Transverse colon (tissue), 4 donors: ENCODE measurements around the gene TBC1D10B. TPM values are rescaled to one million over a fixed set of nuclear protein-coding genes. Genes with fewer than 3 reads are reported as not detected.

ENCODE experiments used
- DNase-seq: peaks from one replicate; pipeline ENCODE4 v3.0.0-alpha.2; 2019
- H3K27ac ChIP-seq, 4 donors: fragments of 200-600 bp; sonication (generic); 2 replicates each; pipeline ENCODE4 v1.5.1; 2016 to 2018; ENCODE audit warnings: inconsistent platforms in 4 of 4
- H3K27me3 ChIP-seq: fragments of 200-600 bp; sonication (generic); 2 replicates; pipeline ENCODE4 v1.5.1; 2017; ENCODE audit warnings: inconsistent platforms
- H3K36me3 ChIP-seq, 4 donors: fragments of 200-600 bp; sonication (generic); 2 replicates each; pipeline ENCODE4 v1.5.1; 2017 to 2019; ENCODE audit warnings: inconsistent platforms in 4 of 4
- H3K4me1 ChIP-seq, 4 donors: fragments of 200-600 bp; sonication (generic); 2 replicates each; pipeline ENCODE4 v1.5.1; 2017 to 2020; ENCODE audit warnings: inconsistent platforms in 4 of 4
- H3K4me3 ChIP-seq, 4 donors: fragments of 200-600 bp; sonication (generic); 1 replicate in 1 of 4; 2 replicates in 3 of 4; pipeline versions ENCODE4 v1.5.1 to v1.6.1; 2017 to 2019; ENCODE audit warnings: inconsistent platforms in 4 of 4
- H3K9me3 ChIP-seq, 2 donors: fragments of 200-600 bp; sonication (generic); 2 replicates each; pipeline ENCODE4 v1.5.1; 2017 to 2019; ENCODE audit warnings: inconsistent platforms in 2 of 2
- CTCF ChIP-seq, 5 experiments: fragments of 200-600 bp in 3 of 5; fragments of 450-650 bp in 2 of 5; sonication (generic) in 3 of 5; IDR thresholded peaks; 1 replicate in 2 of 5; 2 replicates in 3 of 5; pipeline ENCODE4 v1.5.1; 2016 to 2017; ENCODE audit warnings: antibody characterized with exemption in 5 of 5, inconsistent platforms in 3 of 5, mild to moderate bottlenecking in 2 of 5, moderate library complexity in 1 of 5
- EP300 ChIP-seq: sonication (generic); formaldehyde crosslinking; IDR thresholded peaks from one replicate; pipeline ENCODE4 v1.6.1; 2017; ENCODE audit warnings: antibody characterized with exemption, low read depth
- POLR2A ChIP-seq: fragments of 450-650 bp; IDR thresholded peaks from one replicate; pipeline ENCODE4 v1.6.1; 2016; ENCODE audit warnings: antibody characterized with exemption, mild to moderate bottlenecking, moderate library complexity
- POLR2AphosphoS5 ChIP-seq, 3 donors: sonication (generic); formaldehyde crosslinking; IDR thresholded peaks; one replicate each; pipeline ENCODE4 v1.6.1; 2016; ENCODE audit warnings: antibody characterized with exemption in 3 of 3
- WGBS, 2 donors: methylation state at CpG; one replicate each; pipeline ENCODE4 v1.1.5; 2018; ENCODE audit warnings: low coverage in 1 of 2; 5-methylcytosine and 5-hydroxymethylcytosine counted together
- in situ Hi-C, 4 donors: fragments of 200-750 bp; cut with MboI; loops; one replicate each; pipeline versions ENCODE4 v1.15.0 to v1.15.1; 2017; ENCODE audit warnings: low sequenced_read_pairs in 3 of 4, low pct_ligation_motif_present in 1 of 4, low pct_unique_long_range_greater_than_20kb in 1 of 4
- intact Hi-C: fragments of 100-400 bp; cut with DNase I; formaldehyde crosslinking; loops from one replicate; pipeline ENCODE4 v1.15.1; 2023; ENCODE audit warnings: low total_unique reads
- total RNA-seq, 4 donors: library from RNA; depleted of rRNA; stranded (reverse); fragments of >200 nt; gene quantifications; one replicate each; pipeline ENCODE4 v1.1.0, GENCODE V29; 2016

The TBC1D10B gene
- total RNA-seq: 10 to 100 TPM; 32.5 to 62.9 (median 40.3) TPM

GRCh38 chr16:30370456-30371247 lies at the start of gene TBC1D10B:
Gene TBC1D10B, minus strand, starts transcription at chr16:30370494. Its CDS starts 311 bp downstream, at chr16:30370183.
- Histone ChIP-seq H3K27me3 (no peaks in the 10 kb centered on the region), H3K27ac (peak within 1 kb of the TSS; percentile 87 to 93 (median 92)), H3K4me1 (peaks cover 11 to 41% (median 33%) of the 10 kb centered on the region in 4 donors), H3K9me3 (no peaks in the 10 kb centered on the region), H3K4me3 (peak within 1 kb of the TSS; percentile 96 to 98 (median 97)), H3K36me3 (no peaks in the 10 kb centered on the region)
- in situ Hi-C loops: no loop called here
- intact Hi-C loops: no loop called here
- DNase-seq: peak; percentile 99
- 0% methylated on average over 15 to 35 of the region's 40 CpGs for WGBS, 2 donors
- peak in 4 of 5 experiments; percentile 19 to 57 (median 36) for TF ChIP-seq CTCF (IDR thresholded peaks at IDR 0.05)
- peak; percentile 52 to 93 (median 87) for TF ChIP-seq POLR2AphosphoS5 (IDR thresholded peaks at IDR 0.05)
- peak; percentile 61 for TF ChIP-seq POLR2A
- no peak for TF ChIP-seq EP300

GRCh38 chr16:30418350-30419181 lies 48.3 kb upstream of the TBC1D10B start:
- TF ChIP-seq CTCF (IDR thresholded peaks at IDR 0.05) (peak in 1 of 5 experiments; percentile 0), EP300 (no peak)
- Histone ChIP-seq H3K4me3 (peak overlapping the region; percentile 1 to 67 (median 54)), H3K27ac (peak overlapping the region; percentile 87 to 89 (median 88)), H3K4me1 (peaks cover 3 to 15% (median 12%) of the 10 kb centered on the region in 4 donors), H3K36me3 (peaks cover 0 to 18% (median 6%) of the 10 kb centered on the region in 4 donors), H3K27me3 (no peaks in the 10 kb centered on the region), H3K9me3 (no peaks in the 10 kb centered on the region)
- intact Hi-C loops: no loop called here
- in situ Hi-C loops: loop anchor here (25.0 kb wide), 2 partner anchors 306 to 331 kb away; partner anchors contain the start of genes GDPD3 (in 2 of the 4), MAPK3 (in 2 of the 4), PPP4C (in 2 of the 4) and TBX6 (in 2 of the 4)
- DNase-seq: peak; percentile 50
- 51 to 60% methylated on average over 5 to 31 of the region's 31 CpGs for WGBS, 2 donors

GRCh38 chr16:30417529-30418349 lies 47.4 kb upstream of the TBC1D10B start:
- 0% methylated on average over 104 of the region's 140 CpGs; no CpG with 5 or more reads in 1 of the 2 donors for WGBS, 2 donors
- peak; percentile 90 for DNase-seq
- H3K4me1 ChIP-seq: peaks cover 3 to 15% (median 12%) of the 10 kb centered on the region in 4 donors
- H3K27me3 ChIP-seq: no peaks in the 10 kb centered on the region
- TF ChIP-seq POLR2A (peak; percentile 65), POLR2AphosphoS5 (IDR thresholded peaks at IDR 0.05) (peak; percentile 44 to 92 (median 88)), CTCF (IDR thresholded peaks at IDR 0.05) (peak in 4 of 5 experiments; percentile 9 to 44 (median 16)), EP300 (no peak)
- H3K9me3 ChIP-seq: no peaks in the 10 kb centered on the region
- in situ Hi-C loops (loop anchor here (25.0 kb wide), 2 partner anchors 305 to 330 kb away; partner anchors contain the start of genes GDPD3 (in 2 of the 4), MAPK3 (in 2 of the 4), PPP4C (in 2 of the 4) and TBX6 (in 2 of the 4)), intact Hi-C loops (no loop called here)
- peak overlapping the region; percentile 44 to 67 (median 54) for H3K4me3 ChIP-seq
- H3K27ac ChIP-seq: peak overlapping the region; percentile 87 to 89 (median 88)
- H3K36me3 ChIP-seq: peaks cover 0 to 10% (median 2%) of the 10 kb centered on the region in 4 donors
